Effector CD4-positive, alpha-beta T cell (primary cell): ENCODE measurements around the gene PIEZO1.
"Not testable (repeated sequence)": the region's sequence is repeated elsewhere in the genome, so short reads cannot be mapped to it uniquely, and the experiment has no call there.

ENCODE experiments used
- DNase-seq: peaks from one replicate; pipeline ENCODE4 v3.0.0-alpha.2; 2020
- total RNA-seq: gene quantifications from one replicate; lab custom pipeline; 2026; lab: John Stamatoyannopoulos, UW

PIEZO1 gene, protein sequence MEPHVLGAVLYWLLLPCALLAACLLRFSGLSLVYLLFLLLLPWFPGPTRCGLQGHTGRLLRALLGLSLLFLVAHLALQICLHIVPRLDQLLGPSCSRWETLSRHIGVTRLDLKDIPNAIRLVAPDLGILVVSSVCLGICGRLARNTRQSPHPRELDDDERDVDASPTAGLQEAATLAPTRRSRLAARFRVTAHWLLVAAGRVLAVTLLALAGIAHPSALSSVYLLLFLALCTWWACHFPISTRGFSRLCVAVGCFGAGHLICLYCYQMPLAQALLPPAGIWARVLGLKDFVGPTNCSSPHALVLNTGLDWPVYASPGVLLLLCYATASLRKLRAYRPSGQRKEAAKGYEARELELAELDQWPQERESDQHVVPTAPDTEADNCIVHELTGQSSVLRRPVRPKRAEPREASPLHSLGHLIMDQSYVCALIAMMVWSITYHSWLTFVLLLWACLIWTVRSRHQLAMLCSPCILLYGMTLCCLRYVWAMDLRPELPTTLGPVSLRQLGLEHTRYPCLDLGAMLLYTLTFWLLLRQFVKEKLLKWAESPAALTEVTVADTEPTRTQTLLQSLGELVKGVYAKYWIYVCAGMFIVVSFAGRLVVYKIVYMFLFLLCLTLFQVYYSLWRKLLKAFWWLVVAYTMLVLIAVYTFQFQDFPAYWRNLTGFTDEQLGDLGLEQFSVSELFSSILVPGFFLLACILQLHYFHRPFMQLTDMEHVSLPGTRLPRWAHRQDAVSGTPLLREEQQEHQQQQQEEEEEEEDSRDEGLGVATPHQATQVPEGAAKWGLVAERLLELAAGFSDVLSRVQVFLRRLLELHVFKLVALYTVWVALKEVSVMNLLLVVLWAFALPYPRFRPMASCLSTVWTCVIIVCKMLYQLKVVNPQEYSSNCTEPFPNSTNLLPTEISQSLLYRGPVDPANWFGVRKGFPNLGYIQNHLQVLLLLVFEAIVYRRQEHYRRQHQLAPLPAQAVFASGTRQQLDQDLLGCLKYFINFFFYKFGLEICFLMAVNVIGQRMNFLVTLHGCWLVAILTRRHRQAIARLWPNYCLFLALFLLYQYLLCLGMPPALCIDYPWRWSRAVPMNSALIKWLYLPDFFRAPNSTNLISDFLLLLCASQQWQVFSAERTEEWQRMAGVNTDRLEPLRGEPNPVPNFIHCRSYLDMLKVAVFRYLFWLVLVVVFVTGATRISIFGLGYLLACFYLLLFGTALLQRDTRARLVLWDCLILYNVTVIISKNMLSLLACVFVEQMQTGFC (N-terminal part only)
- 447 reads per million, percentile 97 among the genes with 10 or more reads in this experiment for total RNA-seq

DNA sequence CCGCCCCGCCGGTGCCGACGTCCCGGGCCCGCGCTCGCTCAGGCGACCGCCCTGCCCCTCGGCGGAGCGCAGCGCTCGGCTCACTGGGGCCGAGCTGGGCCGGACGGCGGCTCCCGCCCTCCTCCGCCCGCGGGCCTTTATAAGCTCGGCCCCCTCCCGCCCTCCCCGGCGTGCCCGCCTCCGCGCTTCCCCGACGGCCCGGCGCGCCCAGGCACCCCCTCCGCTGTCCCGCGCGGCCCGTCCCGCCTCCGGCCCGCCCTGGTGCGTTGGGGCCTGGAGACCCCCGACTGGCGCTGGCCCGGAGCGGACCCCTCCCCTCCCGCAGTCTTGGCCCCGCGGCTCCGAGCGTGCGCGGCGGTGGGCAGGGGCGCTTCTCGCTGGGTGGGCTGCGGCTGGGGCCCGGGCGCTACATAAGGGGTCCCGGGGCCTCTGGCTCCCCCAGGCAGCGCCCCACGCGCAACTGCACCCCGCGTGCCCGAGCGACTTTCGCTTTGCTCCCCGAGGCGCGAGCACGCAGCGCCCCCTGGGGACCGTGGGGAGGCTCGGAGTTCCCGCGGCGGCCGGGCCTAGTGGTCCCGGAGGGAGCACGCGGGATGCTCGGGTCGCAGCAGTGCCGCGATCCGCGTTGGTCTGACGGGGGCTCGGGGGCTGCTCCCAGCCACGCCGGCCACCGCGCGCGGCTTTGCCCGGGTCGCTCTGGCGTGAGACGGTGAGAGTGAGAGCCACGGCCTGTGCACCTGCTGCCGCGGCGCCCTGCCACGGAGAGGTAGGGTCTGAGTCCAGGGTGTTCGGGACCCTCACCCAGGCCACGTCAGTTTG, at the start of gene PIEZO1:
Gene PIEZO1, minus strand, starts transcription at position 115 of the 819 bp plus-strand sequence. CDS start 256 bp downstream, outside the sequence.
- peak; percentile 81 for DNase-seq

DNA sequence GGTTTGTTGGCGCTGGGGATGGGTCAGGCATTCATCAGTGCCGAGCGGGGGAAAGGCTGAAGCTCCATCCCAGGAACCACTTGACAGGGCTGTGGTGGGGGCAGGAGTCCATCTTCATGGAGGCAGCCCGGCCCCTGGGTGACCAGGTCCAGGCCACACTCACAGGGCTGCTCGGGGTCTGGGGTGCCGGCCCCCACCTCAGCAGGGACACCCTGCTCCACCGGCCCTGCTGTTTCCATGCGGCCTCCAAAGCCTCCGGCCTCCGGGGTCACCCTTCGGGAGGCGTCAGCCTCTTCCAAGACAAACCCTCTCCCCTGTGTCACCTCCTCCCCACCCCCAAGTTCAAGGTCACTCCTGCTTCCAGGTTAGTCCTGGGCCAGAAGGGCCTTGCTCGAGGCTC, 49.6 kb upstream of the PIEZO1 start:
- no peak for DNase-seq

DNA sequence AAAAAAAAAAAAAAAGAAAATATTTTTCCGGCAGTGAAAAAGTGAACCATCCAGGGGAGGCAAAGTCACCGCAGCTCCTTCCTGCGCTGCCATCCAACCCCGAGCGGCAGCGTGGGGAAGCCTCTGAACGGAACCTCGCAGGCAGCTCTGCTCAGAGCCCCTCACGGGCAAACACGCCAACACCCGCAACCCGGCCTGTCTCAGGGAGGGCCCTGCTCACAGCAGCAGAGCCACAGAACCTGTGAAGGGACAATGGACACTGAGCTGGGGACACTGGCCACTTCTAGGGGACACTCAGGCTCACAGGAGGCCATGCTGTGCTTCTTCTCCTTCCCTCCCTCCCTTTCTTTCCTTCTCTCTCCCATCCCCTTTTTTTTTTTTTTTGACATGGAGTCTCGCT, 48.1 kb upstream of the PIEZO1 start:
- no peak for DNase-seq

DNA sequence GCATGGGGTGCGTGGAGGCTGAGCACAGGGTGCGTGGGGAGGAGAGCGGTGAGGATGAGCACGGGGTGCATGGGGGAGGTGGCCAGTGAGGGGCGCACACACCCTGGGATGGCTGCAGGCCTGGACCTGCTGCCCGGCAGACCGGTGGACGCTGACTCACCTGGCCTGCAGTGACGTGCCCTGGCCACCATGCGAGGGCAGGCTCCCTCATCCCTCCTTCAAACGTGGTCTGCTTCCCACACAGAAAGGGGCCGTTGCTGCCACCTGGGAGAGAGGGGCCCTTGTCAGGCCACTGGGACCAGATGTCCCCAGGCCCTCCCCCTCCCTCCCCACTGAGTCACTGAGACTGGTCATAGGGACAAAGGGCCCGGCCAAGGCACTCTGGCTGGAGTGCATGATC, 46.8 kb upstream of the PIEZO1 start:
- DNase-seq: no peak

DNA sequence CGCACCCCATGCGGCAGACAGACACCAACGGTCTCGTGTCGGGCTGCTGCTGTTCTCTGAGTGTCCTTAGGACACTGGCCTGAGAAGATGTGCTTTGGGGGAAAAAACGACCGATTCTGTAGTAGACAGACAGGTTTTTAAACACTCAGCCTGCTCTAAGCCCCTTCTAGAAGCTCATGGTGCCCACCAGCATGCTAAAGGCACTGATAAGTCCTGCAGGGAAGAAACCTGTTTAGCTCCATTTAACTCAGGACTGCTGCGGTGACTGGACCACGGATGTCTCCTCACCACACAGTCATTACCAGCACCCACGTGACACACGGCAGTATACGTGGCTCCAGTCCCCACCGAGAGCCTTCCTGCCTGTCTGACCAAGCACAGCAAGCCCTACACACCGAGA, 45.8 kb upstream of the PIEZO1 start:
- DNase-seq: no peak

DNA sequence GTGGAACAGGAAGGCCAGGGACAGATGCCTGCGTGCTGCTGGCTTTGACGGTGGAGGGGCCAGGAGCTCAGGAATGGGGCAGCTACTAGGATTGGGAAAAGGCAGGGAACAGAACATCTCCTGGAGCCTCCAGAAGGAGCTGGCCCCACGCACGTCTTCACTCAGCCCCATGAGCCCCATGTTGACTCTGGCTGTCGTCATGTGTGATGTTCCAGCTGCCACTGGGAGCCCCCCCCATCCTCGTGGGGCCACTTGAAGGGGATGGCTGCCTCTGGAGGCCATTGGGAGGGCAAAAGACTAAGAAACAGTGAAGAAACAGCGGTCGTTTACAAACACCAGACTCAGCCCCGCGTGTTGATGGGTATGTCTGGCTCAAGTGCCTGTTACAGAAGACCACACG, 45.2 kb upstream of the PIEZO1 start:
- DNase-seq: no peak

DNA sequence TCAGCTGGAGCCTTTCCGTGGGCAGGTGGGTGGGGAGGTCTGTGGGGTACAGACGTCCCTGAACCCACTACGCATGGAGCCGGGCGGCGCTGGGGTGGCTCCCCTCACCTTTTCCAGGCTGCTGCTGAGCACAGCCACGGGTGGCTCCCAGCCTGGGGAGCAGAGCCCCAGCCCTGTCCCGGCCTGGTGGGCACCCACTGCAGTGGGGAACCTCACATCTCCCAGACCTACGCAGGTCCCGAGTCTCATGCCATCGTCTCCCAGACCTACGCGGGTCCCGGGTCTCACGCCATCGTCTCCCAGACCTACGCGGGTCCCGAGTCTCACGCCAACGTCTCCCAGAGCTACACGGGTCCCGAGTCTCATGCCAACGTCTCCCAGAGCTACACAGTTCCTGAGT, 43.7 kb upstream of the PIEZO1 start:
- DNase-seq: no peak

DNA sequence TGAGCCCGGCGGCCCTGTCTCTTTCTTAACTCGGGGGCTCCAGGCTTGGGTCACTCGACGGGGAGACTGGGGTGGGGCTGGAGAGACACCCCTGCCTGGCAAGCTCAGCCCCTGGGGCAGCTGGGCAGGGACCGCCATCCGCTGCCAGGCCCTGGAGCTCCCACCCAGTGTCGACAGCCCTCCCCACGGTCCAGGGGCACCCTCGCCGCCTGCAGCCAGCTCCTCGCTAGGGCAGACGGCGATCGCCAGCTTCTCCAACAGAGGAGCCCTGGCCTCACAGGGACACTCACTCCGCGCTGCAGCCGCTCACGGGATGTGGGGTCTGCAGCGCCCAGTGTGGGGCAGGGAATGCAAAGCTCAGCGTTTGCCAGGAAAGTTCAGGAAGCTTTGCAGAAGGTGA, 42.7 kb upstream of the PIEZO1 start:
- no peak for DNase-seq

DNA sequence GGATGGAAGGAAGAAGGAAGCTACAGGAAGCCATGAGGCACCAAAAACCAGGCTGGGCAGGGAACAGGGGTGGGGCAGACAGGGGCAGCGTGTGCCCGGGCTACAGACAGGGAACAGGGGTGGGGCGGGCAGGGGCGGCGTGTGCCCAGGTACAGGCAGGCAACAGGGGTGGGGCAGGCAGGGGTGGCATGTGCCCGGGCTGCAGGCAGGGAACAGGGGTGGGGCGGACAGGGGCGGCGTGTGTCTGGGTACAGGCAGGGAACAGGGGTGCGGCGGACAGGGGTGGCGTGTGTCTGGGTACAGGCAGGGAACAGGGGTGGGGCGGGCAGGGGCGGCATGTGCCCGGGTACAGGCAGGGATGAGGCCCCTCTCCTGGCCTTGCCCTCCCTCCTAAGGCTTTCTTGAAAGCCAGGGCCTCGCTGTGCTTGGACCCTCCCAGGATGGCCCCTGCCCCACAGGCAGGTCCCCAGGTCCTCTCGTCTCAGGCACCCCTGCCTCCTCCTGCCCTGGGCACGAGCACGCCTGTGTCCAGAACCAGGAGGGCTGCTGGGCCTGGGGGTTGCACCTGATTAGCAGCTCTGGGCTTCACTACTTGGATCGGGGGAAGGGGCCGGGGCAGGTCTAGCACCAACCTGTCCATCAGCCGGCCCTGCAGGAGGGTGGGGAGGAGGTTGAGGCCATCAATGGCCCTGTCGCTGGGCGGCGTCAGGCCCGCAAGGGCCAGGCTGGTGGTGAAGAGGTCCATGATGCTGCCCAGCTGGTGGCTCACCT, 41.2 kb upstream of the PIEZO1 start:
- DNase-seq: no peak

DNA sequence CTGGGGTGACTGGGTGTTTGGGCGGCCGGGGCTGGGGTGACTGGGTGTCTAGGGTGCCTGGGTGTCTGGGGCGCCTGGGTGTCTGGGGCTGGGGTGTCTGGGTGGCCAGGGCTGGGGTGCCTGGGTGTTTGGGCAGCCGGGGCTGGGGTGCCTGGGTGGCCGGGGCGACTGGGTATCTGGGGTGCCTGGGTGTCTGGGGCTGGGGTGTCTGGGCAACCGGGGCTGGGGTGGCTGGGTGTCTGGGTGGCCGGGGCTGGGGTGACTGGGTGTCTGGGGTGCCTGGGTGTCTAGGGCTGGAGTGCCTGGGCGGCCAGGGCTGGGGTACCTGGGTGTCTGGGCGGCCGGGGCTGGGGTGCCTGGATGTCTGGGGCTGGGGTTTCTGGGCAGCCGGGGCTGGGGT, 40.1 kb upstream of the PIEZO1 start:
- DNase-seq: no peak

DNA sequence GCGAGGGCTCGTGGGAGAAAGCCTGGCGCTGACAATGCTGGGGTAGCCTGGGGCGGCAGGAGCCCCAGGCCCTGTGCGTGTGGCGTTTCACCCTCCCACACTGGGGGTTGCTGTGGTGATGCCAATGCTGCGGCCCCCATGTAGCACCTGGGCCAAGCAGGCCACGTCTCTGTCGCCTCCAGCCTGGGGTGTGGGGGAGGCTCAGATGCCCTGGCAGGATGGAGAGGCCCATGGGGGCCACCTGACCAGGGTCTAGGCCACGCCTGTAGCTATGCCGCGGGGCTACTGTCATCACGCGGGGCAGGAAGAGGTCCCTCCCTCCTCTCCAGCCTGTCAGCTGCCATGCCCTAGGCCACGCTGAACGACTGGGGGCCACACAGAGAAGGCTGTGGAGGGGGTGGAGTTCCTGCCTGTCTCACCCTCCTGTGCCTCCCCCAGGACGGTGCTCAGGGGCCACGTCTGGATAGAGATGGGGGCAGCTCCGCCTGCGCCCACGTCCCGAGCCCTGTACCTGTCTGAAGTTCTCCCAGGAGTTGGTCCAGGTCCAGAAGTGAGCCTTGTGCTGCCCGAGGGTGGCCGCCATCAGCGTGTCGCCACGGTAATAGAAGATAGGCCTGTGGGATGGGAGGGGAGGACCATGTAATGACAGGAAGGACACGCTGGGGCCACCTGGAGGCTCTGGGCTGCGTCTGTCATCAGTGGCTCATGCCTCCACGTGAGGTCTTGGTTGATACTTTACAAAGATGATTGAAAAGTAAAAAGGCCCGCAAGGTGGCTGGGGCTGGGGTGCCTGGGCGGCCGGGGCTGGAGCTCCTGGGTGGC, 39.4 kb upstream of the PIEZO1 start:
- DNase-seq: no peak

DNA sequence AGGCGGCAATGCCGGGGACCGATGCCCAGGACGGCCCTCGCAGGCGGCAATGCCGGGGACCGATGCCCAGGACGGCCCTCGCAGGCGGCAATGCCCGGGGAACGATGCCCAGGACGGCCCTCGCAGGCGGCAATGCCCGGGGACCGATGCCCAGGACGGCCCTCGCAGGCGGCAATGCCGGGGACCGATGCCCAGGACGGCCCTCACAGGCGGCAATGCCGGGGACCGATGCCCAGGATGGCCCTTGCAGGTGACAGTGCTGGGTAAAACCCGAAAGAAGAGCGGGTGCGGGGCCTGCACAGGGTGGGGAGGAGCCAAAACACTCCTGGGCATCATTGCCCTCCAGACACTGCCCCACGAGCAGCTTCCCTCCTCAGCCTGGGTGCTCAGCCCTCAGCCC, 38.6 kb upstream of the PIEZO1 start:
- DNase-seq: not testable (repeated sequence)

DNA sequence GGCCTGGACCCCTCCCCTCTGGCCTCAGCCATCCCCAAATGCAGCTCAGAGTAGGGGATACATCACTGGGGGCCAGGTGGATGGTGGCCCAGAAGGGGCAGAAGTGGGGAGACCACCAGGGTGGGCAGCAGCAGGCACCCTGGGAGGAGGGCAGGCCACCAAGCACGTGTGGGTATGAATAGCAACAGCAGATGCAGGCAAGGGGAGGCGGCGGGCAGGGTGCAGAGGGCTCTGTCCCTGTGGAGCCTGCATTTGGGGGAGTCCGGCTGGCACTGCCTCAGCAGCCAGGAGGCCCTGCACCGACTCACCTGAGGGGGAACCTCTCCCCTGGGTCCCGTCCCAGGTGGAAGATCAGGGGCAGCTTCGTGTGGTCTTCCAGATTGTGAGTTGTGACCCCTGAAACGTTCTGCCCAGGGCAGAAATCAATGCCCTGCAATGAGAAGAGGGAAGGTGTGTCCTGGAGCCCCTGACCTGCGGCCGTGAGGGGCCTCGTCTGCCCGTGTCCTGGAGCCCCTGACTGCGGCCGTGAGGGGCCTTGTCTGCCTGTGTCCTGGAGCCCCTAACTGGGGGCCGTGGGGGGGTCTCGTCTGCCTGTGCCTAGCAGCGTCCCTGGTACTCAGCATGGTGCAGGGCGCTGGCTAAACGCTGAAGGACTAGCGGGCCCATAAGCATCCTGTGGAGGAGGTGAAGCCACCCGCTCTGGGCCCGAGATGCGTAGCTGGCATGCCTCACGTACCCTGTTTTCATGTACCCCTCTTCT, 37.4 kb upstream of the PIEZO1 start:
- DNase-seq: no peak

DNA sequence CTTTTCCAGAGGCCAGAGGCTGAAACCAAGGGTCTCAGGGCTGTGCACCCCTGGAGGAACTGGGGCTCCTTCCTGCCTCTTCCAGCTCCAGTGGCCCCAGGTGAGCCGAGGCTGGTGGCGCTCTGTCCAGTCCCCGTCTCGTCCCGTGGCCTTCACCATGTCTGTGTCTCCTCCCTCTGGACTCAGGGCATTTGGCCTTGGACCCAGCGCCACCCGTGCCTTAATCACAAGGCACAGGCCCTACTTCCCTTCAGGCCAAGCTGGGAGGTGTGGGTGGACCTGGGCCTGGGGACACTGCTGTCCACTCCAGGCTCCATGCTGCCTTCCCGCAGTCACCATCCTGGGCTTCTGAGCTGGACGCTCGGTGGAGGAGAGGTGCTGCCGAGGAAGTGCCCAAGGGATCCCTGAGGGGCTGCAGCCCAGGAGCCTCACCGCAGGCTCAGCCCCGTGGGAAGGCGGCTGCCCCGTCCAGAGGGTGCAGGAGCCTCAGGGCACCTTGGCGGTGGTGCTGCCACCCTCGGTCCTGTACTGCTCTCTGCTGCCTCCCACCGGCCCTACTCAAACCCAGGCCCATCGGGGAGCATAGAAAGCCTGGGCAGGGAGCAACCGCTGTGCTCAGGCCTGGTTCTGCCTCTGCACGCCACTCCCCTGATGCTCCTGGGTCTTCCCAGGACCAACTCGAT, 36.3 kb upstream of the PIEZO1 start:
- no peak for DNase-seq

DNA sequence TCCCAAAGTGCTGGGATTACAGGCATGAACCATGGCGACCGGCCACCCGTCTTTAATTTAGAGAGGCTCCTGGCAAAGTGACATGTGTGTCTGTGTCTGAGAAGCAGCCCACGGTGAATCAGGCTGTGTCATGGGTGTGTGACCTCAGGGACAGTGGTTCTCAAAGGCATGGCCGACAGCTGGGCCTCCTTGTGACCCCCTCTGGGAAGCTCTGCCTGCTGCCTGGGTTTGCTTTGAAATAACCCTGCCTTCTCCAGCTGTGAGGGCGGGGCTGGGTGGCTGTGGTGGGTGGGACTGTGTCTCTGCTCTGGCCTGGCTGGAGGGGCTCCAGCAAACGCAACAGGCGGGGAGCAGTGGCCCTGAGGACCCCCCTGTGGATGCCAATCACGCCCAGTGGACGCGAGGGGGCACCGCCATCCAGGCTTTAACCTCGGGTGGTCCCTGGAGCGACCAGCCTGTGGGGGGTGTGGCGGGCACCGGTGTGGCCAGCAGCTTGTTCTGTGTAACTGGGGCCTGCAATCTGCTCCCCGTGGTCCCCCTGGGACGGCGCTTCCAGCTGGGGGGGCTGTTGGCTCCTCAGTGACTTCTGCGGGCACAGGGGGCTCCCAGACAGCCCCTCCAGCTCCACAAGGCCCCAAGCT, 35.5 kb upstream of the PIEZO1 start:
- DNase-seq: no peak

DNA sequence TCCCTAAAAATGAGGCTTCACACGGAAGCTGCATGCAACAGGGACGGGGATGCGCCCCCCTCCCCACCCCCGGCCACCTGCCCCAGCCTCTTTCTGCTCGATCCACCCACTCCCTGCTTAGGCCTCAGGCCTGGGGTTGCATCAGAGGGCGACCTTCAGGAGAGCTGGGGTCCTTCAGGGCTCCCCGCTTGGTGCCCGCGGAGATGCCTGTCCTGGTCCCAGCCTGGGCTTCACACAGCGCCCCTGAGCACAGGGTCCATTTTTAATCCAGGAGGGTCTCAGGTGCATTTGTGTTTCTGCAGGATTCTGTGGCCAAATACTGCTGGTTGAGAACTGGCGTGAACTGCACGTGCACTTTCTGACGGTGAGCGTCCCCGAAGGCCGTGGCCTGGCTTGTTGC, 34.1 kb upstream of the PIEZO1 start:
- no peak for DNase-seq

DNA sequence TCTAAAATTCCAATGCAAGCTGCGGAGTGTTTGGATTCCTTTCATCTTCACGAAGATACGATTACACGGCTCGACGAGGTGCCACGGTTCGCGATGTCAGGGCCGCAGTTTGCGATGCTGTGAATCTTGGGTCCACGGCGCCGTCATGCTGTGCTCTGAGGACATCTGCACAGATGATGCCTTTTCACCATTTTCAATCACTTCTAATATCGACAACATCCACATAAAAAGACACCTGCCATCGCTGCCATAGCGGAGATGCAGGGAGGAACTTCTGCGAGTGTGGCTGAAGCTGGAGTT, 33.5 kb upstream of the PIEZO1 start:
- no peak for DNase-seq

DNA sequence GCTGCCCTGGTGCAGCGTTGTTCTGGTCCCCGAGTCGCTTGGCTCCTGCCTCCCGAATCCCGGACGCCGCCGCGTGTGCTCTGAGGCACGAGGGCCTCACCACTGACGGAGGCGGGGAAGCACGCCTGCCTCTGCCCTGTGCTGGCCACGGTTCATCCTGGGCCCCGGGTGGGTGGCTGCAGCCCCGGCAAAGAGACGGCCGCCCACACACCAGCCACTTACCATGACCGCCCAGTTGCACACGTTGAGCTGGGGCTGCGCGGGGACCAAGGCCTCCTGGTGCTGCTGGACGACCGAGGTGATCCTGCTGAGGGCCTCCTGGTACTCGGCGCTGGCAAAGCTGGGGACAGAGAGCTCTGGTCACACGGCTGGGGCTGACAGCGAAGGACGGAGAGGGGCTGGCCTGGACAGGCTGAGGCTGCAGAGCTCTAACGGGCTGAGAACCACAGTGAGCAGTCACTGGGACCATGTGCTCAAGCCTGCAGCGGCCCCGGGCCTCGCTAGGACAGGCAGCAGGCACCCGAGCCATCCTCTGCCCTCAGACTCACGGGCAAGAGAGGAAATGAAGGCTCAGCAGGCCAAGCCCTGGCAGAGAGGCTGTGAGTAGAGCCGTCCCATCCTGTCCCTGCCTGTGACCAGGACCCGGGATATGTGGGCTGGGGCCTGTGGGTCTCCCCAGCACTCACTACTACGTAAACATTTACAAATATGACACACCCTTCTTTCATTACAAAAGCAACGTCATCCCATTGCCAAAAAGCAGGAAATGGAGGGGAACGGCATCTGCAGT, 33.0 kb upstream of the PIEZO1 start:
- DNase-seq: no peak
